A673 (cell line): ENCODE data around the gene TTLL6. TPM values are rescaled to one million over a fixed set of nuclear protein-coding genes. Genes with fewer than 3 reads are reported as not detected.

Experiments used
- BruUV-seq: library from RNA; stranded (reverse); fragments of 400-500 nt; replicated peaks from 2 replicates; lab custom pipeline; 2021; lab: Mats Ljungman, UMichigan
- CTCF ChIA-PET: fragments of 300-600 bp; sonication (Branson Sonifier 250); formaldehyde crosslinking; loops from one replicate; lab custom pipeline; 2022; ENCODE audit warnings: antibody characterized with exemption; lab: Charles Lee
- POLR2A ChIA-PET: fragments of 300-600 bp; sonication (Branson Sonifier 250); formaldehyde crosslinking; loops from one replicate; lab custom pipeline; 2022; ENCODE audit warnings: antibody characterized with exemption; ENCODE audit not compliant: low non-redundant PET; lab: Charles Lee
- DNase-seq: peaks from one replicate; pipeline ENCODE4 v3.0.0-alpha.2; 2015; ENCODE audit warnings: low spot score
- H3K27ac ChIP-seq: fragments of 200-600 bp; sonication (generic); 2 replicates; pipeline ENCODE4 v1.5.1; 2016; ENCODE audit warnings: mixed run types, low read depth, mild to moderate bottlenecking, mixed read lengths, antibody characterized with exemption, low read length; ENCODE audit not compliant: poor library complexity, severe bottlenecking
- H3K27me3 ChIP-seq: fragments of 200-600 bp; sonication (generic); replicated peaks from 2 replicates; pipeline ENCODE4 v1.6.1; 2017; ENCODE audit warnings: mixed run types, low read depth, mild to moderate bottlenecking, mixed read lengths, antibody characterized with exemption, low read length; ENCODE audit not compliant: insufficient read depth, poor library complexity
- H3K36me3 ChIP-seq: fragments of 200-600 bp; sonication (generic); 2 replicates; pipeline ENCODE4 v1.6.1; 2016; ENCODE audit warnings: mixed run types, mild to moderate bottlenecking, mixed read lengths, antibody characterized with exemption, low read length; ENCODE audit not compliant: insufficient read depth, poor library complexity, severe bottlenecking
- H3K4me1 ChIP-seq: fragments of 200-600 bp; sonication (generic); 2 replicates; pipeline ENCODE4 v1.6.1; 2017; ENCODE audit warnings: mixed run types, mild to moderate bottlenecking, mixed read lengths, antibody characterized with exemption, low read length; ENCODE audit not compliant: insufficient read depth, poor library complexity, severe bottlenecking
- H3K4me3 ChIP-seq: fragments of 200-600 bp; sonication (generic); 2 replicates; pipeline ENCODE4 v1.5.1; 2016; ENCODE audit warnings: low read depth, mixed run types, mild to moderate bottlenecking, mixed read lengths, low read length; ENCODE audit not compliant: poor library complexity, severe bottlenecking
- H3K9me3 ChIP-seq: fragments of 200-600 bp; sonication (generic); 2 replicates; pipeline ENCODE4 v1.6.1; 2016; ENCODE audit warnings: mixed run types, low read depth, mild to moderate bottlenecking, mixed read lengths, antibody characterized with exemption, low read length; ENCODE audit not compliant: poor library complexity, severe bottlenecking
- EZH2 ChIP-seq: fragments of 200-600 bp; sonication (generic); IDR thresholded peaks from 2 replicates; pipeline ENCODE4 v1.6.1; 2017; ENCODE audit warnings: borderline replicate concordance, low read depth, mild to moderate bottlenecking, mixed read lengths, antibody characterized with exemption, low read length; ENCODE audit not compliant: poor library complexity, severe bottlenecking
- intact Hi-C: fragments of 100-400 bp; cut with micrococcal nuclease; formaldehyde crosslinking; loops from one replicate; pipeline ENCODE4 v1.10.0; 2022; ENCODE audit not compliant: unreplicated experiment
- total RNA-seq: library from RNA; stranded (reverse); gene quantifications from 2 replicates; pipeline ENCODE4 v1.2.3, GENCODE V29; 2021
- TF ChIP-seq, protein P1 (sequence below): fragments of 300-800, 200-600 bp; sonication (generic); conservative IDR thresholded peaks from 2 replicates; pipeline ENCODE4 v1.5.1; 2017; ENCODE audit warnings: low read depth, mild to moderate bottlenecking, antibody characterized with exemption, low read length, moderate library complexity, mixed read lengths

The TTLL6 gene
- total RNA-seq, 1 experiment from 2014 or later = 2.3 TPM

- DNase-seq = no peak
- Histone ChIP-seq H3K4me3 (peak overlapping the region; percentile 72), H3K27ac (peak overlapping the region; percentile 98), H3K4me1 (peaks cover 41% of the 10 kb centered on the region), H3K9me3 (no peaks in the 10 kb centered on the region), H3K36me3 (no peaks in the 10 kb centered on the region), H3K27me3 (no peaks in the 10 kb centered on the region)
- POLR2A ChIA-PET = interaction anchor here (0.6 kb wide), 1 partner anchor 7 kb away, joined by 7 read pairs; no protein-coding TSS in a partner anchor
- intact Hi-C loops = loop anchor here (2.0 kb wide), 1 partner anchor 153 kb away; no protein-coding TSS in a partner anchor
- no TSS peak for BruUV-seq
- no peak for TF ChIP-seq EZH2
- TF ChIP-seq, protein P1, sequence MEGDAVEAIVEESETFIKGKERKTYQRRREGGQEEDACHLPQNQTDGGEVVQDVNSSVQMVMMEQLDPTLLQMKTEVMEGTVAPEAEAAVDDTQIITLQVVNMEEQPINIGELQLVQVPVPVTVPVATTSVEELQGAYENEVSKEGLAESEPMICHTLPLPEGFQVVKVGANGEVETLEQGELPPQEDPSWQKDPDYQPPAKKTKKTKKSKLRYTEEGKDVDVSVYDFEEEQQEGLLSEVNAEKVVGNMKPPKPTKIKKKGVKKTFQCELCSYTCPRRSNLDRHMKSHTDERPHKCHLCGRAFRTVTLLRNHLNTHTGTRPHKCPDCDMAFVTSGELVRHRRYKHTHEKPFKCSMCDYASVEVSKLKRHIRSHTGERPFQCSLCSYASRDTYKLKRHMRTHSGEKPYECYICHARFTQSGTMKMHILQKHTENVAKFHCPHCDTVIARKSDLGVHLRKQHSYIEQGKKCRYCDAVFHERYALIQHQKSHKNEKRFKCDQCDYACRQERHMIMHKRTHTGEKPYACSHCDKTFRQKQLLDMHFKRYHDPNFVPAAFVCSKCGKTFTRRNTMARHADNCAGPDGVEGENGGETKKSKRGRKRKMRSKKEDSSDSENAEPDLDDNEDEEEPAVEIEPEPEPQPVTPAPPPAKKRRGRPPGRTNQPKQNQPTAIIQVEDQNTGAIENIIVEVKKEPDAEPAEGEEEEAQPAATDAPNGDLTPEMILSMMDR = no peak
- CTCF ChIA-PET = interaction anchor here (0.5 to 5.2 kb wide), 7 partner anchors 8 to 628 kb away, joined by 3 to 37 read pairs (median 8); no protein-coding TSS in a partner anchor
Measured at GRCh38 chr17:48725288-48726064, 91.6 kb downstream of the TTLL6 start.

DNA sequence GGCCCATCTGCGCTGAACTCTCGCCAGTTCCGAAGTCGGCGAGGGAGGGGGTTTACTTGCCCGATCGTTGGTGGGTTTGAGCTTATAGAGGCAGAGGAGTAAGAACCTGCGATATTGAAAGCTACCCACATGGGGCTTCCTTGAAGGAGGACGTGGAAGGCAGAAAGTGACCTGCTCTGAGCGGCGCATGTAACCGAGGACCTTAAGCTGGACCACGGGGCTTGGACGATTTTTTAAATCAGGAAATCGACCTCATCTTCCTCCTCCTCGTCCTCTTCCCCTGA is 92.1 kb downstream of the TTLL6 start:
- no TSS peak for BruUV-seq
- intact Hi-C loops = loop anchor here (2.0 kb wide), 1 partner anchor 154 kb away; no protein-coding TSS in a partner anchor
- no peaks in the 10 kb centered on the region for H3K36me3 ChIP-seq
- DNase-seq = peak; percentile 40
- POLR2A ChIA-PET = no interaction called here
- H3K9me3 ChIP-seq = no peaks in the 10 kb centered on the region
- no peaks in the 10 kb centered on the region for H3K27me3 ChIP-seq
- TF ChIP-seq, protein P1 = no peak
- TF ChIP-seq EZH2 = no peak
- peak overlapping the region; percentile 72 for H3K4me3 ChIP-seq
- H3K27ac ChIP-seq = peak overlapping the region; percentile 98
- CTCF ChIA-PET = interaction anchor here (0.5 to 5.2 kb wide), 7 partner anchors 8 to 628 kb away, joined by 3 to 37 read pairs (median 8); no protein-coding TSS in a partner anchor
- peaks cover 37% of the 10 kb centered on the region for H3K4me1 ChIP-seq

DNA sequence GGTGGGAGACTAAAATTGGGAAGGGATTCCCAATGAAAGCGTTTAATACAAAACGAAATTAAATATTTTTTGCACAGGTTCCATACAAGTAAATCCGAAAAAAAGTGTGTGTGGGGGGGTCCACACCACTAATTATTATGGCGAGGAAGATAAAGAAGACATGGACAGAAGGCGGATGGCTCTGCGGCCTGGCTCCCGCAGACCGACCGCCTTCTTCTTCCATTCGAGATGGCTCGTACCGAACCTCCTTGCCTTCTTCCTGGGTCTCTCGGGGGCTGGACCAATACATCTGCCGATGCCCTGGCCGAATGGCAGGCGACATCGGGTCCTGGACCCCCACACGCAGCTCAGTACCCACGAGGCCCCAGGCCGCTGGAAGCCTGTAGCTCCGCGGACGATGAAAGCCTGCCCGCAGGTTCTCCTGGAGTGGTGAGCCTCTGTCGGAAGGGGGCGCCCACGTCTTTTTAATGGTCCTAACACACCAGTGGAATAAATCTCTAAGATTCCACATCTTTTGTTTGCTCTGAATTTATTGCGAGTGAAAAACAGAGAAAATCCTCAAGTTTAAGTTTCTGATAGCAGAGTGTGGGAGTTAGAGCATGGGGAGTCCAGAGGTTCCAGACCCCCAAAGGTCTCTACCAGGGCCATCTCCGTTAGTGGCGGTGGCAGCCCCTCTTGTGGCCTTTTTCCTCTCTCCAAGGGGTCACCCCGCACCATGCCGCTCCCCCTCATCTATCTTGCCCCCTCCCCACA is 92.6 kb downstream of the TTLL6 start:
- peak; percentile 92 for DNase-seq
- peak overlapping the region; percentile 98 for H3K27ac ChIP-seq
- intact Hi-C loops = loop anchor here (1.0 to 5.0 kb wide), 4 partner anchors 67 to 268 kb away; partner anchors contain the start of gene ATP5MC1
- no peaks in the 10 kb centered on the region for H3K9me3 ChIP-seq
- POLR2A ChIA-PET = interaction anchor here (0.5 to 0.6 kb wide), 2 partner anchors 109 to 683 kb away, joined by 6 to 10 read pairs; partner anchors contain the start of gene HOXB8
- CTCF ChIA-PET = interaction anchor here (0.7 to 5.2 kb wide), 11 partner anchors 9 to 160 kb away, joined by 3 to 37 read pairs (median 9); no protein-coding TSS in a partner anchor
- H3K4me1 ChIP-seq = peaks cover 32% of the 10 kb centered on the region
- TSS peak; percentile 42 for BruUV-seq
- no peaks in the 10 kb centered on the region for H3K36me3 ChIP-seq
- TF ChIP-seq EZH2 = no peak
- TF ChIP-seq, protein P1 = peak; percentile 90
- peak overlapping the region; percentile 72 for H3K4me3 ChIP-seq
- H3K27me3 ChIP-seq = no peaks in the 10 kb centered on the region
